T-helper 22 cell (primary cell): Measurements from ENCODE around the gene LAMA3.

Source experiments
- DNase-seq: peaks from one replicate; pipeline ENCODE4 v3.0.0-alpha.2; 2020; ENCODE audit warnings: low read depth

The LAMA3 gene

DNA sequence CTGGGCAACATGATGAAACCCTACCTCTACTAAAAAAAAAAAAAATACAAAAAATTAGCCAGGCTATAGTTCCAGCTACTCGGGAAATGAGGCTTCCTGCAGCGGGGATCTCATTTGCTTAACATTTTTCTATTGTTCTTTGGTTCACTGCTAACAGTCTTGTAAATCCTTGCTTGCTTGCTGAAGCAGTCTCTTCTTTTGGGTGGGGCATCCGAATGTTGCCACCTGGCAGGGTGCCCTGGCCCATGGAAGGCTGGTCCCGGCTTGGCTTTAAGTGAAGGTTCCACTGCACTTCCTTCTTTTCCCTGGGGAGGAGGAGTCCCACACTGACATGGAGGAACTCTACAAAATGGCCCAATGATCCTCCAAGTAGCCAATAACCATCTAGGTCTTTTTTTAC is 20.5 kb upstream of the LAMA3 start:
- DNase-seq, result no peak

GRCh38 chr18:23669202-23669766 is 20.0 kb upstream of the LAMA3 start:
- no peak for DNase-seq

GRCh38 chr18:23669804-23670405 is 19.3 kb upstream of the LAMA3 start:
- no peak for DNase-seq

DNA sequence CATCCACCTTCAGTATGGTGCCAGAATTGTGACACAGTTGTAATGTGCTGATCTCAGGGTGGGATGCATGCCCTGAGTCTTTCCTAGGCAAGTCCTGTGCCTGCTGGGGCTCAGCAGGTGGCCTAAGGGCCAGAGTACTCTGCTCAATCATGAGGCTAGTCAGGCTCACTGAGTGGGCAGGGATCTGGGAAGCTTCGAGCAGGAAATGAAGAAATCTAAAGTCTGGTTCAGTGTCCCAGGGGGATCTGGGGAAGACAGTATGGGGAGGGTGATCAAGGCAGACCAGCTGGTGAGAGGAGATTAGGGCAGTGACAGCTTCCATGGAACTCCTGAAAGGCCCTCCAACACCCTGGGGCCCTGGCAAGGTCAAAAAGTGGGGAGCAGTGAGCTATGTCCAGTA is 17.7 kb upstream of the LAMA3 start:
- DNase-seq, result no peak

DNA sequence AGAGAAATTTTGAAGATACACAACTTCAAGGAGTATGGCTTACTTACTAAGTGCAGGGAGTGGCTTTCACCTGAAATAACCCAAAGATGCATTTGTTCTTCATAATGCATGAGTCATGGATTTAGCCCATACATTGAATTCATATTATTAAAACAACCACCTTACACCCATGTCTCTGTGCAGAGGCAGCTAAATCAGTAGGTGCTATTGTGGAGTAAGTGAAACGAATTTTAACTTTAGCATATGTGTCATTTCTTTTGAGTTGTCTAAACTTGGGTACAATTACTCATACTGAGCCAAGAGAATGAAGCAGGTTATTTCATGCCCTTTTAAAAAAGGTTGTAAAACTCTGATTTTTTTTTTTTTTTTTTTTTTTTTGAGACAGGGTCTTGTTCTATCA is 15.5 kb upstream of the LAMA3 start:
- DNase-seq, result no peak

DNA sequence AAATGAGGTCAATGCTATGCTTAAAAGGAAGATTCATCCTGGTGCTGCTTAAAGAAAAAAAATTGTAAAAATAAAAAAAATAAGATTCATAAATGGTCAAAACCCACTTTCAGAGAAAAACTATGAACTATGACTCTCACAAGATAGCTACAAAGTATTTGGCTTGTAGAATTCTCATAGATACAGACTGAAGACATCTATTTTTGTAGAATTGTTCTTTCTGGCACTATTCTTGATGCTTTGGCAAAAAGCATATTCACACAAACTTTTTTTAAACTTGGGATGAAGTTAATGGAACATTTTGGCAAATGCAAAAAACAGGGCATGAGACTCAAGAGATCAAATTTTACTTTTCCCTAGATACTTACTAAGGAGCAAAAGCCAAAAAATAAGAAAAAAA is 14.0 kb upstream of the LAMA3 start:
- DNase-seq, result no peak

GRCh38 chr18:23675896-23676295 is 13.4 kb upstream of the LAMA3 start:
- no peak for DNase-seq

GRCh38 chr18:23682045-23682444 is 7.2 kb upstream of the LAMA3 start:
- DNase-seq, result no peak

DNA sequence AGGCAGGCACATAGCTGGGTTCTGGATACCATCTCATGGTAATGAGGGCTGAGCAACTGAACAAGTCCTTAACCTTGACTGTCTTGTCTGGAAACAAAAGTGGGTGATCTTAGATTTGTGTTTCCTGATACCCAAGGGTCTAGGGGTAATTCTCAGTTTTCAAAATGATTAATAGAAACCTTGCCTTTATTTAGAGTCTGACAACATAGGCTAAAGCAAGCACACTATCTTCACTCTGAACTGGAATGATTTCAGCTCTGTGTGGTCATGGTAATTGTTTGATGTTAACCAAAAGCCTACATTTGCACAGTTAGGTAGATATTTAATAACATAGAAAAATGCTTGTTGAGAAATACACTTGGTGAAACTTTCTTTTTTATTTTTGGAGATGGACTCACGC is 6.8 kb upstream of the LAMA3 start:
- DNase-seq, result no peak

DNA sequence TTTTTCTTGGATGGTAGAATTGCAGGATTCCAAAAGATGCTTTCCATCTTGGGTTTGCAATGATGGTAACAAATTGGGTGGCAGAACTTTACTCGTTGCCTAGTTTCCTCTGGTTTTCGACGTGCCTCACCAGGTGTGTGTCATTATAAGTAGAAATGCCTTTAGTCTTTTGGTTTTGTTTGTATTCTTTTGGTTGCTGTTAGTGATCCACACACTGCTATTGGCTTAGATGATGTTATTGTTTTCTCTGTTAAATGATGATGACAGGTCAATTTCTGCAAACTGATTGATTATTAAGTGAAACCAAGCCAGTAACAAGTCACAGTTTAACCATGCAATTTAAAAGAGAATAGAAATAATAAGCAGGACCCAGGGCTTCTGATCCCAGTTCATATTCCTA is 6.1 kb upstream of the LAMA3 start:
- no peak for DNase-seq

DNA sequence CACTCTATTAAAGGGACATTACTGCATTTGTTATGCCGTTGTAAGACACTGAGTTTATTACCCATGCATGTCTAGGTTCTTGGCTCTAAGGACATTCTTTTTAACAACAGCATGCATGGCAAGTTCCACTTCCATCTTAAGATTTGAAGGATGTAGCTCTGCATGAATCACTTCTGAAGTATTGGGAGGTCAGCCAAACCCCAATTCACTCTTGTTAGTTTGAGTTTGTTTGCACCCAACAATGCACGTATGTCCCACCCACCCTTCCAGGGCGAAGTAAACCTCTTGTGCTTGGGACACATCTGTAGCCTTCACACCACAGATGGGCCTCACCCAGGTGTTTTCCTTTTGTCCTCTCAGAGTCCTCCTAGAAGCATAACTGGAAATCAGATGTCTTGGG is 5.6 kb upstream of the LAMA3 start:
- no peak for DNase-seq

DNA sequence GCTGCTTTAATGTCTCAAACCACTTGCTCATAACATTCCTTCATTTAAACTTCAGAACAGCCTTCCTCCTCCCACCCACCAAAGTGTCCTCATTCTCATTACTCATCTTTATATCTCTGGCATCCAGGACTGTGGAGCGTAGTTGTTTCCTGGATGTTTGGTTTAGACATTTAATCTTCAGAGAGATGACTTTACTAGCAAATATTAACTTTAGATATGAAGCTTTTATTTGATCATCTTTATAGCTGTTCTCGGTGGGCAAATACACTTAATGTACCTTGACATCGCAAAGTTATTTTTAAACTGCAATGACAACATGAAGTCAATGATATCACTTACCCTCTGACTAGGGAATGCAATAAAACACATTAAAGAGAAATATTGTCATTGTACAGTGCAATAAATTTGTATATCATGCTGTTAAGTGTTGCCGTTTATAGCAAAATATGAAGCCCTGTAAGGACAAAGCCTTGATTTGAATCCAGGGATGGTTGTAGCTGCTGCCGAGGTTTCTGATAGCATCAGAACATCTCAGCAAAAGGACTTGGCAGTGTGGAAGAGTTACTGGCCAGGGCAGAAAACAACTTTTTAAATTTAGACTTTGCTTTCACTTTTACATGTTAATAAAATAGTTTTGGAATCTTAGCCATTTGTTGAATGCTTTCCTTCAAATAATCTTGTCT is 4.6 kb upstream of the LAMA3 start:
- no peak for DNase-seq

DNA sequence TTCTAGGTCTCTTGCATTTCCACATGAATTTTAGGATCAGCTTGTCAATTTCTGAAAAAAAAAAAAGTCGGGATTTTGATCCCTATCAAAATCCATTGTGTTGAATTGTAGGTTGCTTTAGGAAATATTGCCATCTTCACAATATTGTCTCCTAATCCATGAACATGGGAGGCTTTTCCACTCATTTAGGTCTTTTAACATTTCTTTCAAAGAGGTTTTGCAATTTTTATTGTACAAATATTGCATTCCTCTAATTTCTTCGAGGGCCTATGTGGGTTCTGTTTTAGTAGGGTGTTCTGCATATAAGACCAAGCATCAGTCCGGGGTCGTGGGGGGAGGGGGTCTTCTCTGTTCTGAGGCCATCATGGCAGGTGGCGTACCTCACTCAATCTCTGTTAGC is 725 bp upstream of the LAMA3 start:
- DNase-seq, result no peak

- DNase-seq, result no peak
Measured at GRCh38 chr18:23689616-23690504, 607 bp downstream of the LAMA3 start.

DNA sequence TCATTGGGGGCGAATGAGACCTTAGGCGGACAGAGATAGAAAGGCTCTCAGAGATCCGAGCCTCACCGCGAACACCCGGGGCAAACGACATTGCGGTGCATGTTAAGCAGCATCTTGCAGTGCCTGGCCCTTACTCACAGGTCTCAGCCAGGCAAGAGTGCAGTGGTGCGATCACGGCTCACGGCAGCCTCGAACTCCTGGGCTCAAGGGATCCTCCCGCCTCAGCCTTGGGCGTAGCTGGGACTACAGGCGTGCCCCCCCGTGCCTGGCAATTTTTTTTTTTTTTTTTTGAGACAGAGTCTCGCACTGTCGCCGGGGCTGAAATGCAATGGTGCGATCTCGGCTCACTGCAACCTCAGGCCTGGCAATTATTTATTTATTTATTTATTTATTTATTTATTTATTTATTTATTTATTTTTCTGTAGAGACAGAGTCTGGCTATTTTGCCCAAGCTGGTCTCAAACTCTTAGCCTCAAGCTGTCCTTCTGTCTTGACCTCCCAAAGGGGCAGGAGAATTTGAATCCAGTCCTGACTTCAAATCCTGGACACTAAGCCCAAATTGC is 1.3 kb downstream of the LAMA3 start:
- DNase-seq, result no peak

DNA sequence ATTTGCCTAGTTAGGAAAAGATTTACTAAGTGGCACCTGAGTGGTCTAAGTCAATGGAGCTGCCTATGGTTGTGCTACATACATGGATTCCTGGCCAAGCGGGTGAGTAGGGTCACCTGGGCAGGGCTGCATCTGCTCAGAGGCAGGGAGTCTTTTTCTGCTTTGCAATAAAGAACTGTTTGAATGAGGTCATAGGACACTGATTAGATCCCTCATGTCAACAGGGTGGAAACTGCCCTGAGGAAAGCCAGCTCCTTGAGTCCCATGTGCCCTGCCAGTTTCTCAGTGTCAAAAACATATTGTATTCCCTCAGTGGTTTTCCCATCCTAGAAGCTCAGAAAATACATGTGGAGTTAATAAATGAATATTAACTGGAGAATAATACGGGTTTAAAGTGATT is 4.6 kb downstream of the LAMA3 start:
- DNase-seq, result no peak

DNA sequence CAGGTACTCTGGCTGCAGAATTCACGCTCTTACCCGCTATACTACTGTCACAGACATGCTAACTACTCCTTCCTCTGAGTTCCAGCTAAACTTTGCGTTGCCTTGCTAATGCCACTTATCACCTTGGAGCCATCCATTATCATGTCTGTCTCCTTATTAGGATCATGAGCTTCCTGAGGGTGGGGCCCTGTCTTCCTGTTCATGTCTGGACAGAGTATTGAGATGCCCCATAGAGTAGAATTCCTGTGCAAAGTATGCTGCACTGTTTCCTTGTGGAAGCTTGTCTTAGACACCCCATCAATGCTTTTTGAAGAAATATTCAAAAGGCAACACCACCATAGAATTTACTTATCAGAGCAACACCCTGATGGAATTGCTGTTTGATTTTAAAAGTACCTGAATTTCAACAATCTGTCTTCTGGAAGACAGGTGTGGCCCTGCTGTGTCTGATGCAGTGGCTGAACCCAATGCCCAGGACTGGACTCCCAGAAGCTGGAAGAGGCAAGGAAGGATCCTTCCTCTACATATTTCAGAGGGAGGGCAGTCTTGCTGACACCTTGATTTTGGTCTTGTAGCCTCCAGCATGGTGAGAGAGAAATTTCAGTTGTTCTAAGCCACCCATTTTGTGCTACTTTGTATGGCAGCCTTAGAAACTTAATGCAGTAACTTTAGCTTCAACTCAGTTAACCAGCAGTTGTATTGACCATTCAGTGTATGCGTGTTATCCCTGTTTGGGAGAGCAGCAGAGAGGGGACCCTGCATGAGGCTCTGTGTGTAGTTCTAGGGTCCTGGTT is 5.6 kb downstream of the LAMA3 start:
- DNase-seq, result no peak

DNA sequence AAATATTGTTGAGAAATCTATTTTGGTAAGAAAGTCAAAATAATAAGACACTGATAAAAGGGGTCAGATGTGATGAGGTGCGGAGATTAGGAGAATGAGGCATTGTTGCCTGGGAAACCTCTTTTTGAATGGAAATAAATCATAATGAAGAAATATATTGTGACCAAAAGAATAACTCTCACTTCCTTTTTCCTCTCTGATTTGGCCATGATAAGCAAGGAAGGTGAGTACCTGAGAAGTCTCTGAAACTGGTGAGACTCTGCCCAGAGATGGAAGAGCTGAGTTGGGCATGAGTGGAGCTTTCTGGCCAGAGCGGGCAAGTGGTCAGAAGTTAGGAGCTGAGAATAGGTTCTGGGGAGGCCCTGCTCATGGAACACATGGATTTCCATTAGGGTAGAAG is 11.8 kb downstream of the LAMA3 start:
- DNase-seq, result no peak

DNA sequence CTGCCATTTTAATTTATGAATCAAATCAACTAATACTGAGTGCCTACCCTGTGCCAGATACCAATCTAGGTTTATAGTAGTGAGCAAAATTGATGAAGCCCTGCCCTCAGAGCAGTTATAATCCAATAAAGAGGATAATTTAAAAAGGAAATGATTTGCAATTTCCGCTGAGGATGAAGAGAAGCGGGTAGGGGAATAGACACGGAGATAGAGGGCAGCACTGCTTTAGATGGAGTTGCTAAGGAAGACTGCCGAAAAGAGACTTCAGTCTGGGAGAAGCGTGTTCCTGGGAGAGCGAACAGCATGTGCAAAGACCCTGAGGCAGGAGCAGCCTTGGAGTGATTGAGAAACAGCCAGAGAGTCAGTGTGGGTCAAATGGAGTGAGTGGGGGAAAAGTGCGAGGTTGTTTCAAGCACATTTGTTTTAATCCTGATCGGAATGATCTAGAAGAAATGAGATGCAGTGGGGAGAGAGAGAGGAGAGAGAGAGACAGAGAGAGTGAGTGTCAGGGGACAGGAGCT is 12.4 kb downstream of the LAMA3 start:
- no peak for DNase-seq

GRCh38 chr18:23702606-23703005 is 13.4 kb downstream of the LAMA3 start:
- DNase-seq, result no peak
